H1 (cell line): ENCODE results near the gene COL27A1. TPM values are rescaled to one million over a fixed set of nuclear protein-coding genes. Genes with fewer than 3 reads are reported as not detected.

Source experiments
- POU5F1 ChIP-seq: IDR thresholded peaks from 2 replicates; pipeline ENCODE4 v1.6.1; 2011; ENCODE audit warnings: low read depth, mild to moderate bottlenecking, low read length, moderate library complexity
- polyA plus RNA-seq, 7 experiments: library from polyadenylated mRNA; depleted of rRNA in 3 of 7; stranded (reverse) in 5 of 7; unstranded in 2 of 7; fragments of >200 nt in 5 of 7; fragments of 200-250 nt in 2 of 7; gene quantifications; 1 replicate in 5 of 7; 2 replicates in 1 of 7; 4 replicates in 1 of 7; pipeline versions ENCODE4 v1.2.1 to v1.2.3, GENCODE V29; 2011 to 2013; ENCODE audit warnings: missing spikeins in 2 of 7, mixed read lengths in 2 of 7
- total RNA-seq: library from RNA; stranded (reverse); fragmentation: NEBNext Ultra II Directional; extraction: Animal tissue kit (Norgen Biotek cat#: 25700); gene quantifications from 2 replicates; pipeline ENCODE4 v1.2.1, GENCODE V29; 2021
- TF ChIP-seq, protein P1 (sequence below), 3 experiments: IDR thresholded peaks; 1 replicate in 2 of 3; 2 replicates in 1 of 3; pipeline versions ENCODE4 v1.5.1 to v1.6.1; 2011; ENCODE audit warnings: low read length in 3 of 3, mild to moderate bottlenecking in 3 of 3, inconsistent platforms in 2 of 3, low read depth in 1 of 3, moderate library complexity in 1 of 3; ENCODE audit not compliant: insufficient read depth in 1 of 3; ENCODE audit errors: control extremely low read depth in 1 of 3

COL27A1 gene
- total and polyA plus RNA-seq, 2 of the 8 experiments (the other 6 are each of a cell fraction or from before 2014, with no cell fraction given) = 15.1 to 22.8 TPM

- TF ChIP-seq POU5F1 = no peak
- TF ChIP-seq, protein P1, sequence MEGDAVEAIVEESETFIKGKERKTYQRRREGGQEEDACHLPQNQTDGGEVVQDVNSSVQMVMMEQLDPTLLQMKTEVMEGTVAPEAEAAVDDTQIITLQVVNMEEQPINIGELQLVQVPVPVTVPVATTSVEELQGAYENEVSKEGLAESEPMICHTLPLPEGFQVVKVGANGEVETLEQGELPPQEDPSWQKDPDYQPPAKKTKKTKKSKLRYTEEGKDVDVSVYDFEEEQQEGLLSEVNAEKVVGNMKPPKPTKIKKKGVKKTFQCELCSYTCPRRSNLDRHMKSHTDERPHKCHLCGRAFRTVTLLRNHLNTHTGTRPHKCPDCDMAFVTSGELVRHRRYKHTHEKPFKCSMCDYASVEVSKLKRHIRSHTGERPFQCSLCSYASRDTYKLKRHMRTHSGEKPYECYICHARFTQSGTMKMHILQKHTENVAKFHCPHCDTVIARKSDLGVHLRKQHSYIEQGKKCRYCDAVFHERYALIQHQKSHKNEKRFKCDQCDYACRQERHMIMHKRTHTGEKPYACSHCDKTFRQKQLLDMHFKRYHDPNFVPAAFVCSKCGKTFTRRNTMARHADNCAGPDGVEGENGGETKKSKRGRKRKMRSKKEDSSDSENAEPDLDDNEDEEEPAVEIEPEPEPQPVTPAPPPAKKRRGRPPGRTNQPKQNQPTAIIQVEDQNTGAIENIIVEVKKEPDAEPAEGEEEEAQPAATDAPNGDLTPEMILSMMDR (IDR thresholded peaks at IDR 0.05; ENCODE audit: control extremely low read depth in 1 of 3, insufficient read depth in 1 of 3, low read depth in 1 of 3, low read length in 3 of 3) = no peak
- TF ChIP-seq, all 59 proteins: peak for 0
These were observed 200.5 kb downstream of the COL27A1 start (continued) for GRCh38 chr9:114355821-114356220.
